ENCODE measurements around the gene TMEM107. TPM values are rescaled to one million over a fixed set of nuclear protein-coding genes. Genes with fewer than 3 reads are reported as not detected.

Gene TMEM107
- total and polyA plus RNA-seq, 2 experiments from 2014 or later, result 40.7 to 54.6 TPM

DNA sequence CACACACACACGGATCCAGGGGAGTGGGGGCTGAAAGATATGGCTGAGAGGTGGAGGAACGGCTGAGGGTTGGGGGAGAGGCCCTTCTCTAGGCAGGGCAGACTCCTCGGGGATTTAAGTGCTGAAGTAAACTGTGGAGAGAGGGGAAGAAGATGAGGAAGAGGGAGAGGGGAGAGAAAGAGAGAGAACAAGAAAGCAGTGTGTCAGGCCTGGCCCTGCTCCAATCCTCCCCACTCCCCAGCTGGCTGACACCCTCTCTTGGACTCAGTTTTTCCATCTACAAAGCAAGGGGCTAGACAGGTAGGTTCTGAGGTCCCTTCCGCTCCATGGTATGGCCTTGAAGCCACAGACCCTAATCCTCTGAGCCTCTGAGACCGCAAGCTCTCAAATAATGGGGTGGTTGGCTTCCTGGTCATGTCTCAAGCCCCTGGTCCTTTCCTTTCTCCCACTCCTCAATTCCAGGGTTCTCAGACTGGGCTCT is 15.4 kb downstream of the TMEM107 start:
- Histone ChIP-seq H3K9me3 (ENCODE audit: low read depth) (no peaks in the 10 kb centered on the region), H3K27me3 (no peaks in the 10 kb centered on the region), H3K4me1 (ENCODE audit: low read depth) (peaks cover 16% of the 10 kb centered on the region), H3K36me3 (peaks cover 5% of the 10 kb centered on the region), H3K27ac (peak overlapping the region; percentile 32), H3K4me3 (no peak overlapping the region)
- no peak for TF ChIP-seq CTCF (IDR thresholded peaks at IDR 0.05; ENCODE audit: low read depth, low read length)
- DNase-seq (ENCODE audit: low read depth in 1 of 2, low spot score in 1 of 2), result no peak

GRCh38 chr17:8160224-8160577 is 16.0 kb downstream of the TMEM107 start:
- no peak for DNase-seq (ENCODE audit: low read depth in 1 of 2, low spot score in 1 of 2)
- Histone ChIP-seq H3K9me3 (ENCODE audit: low read depth) (no peaks in the 10 kb centered on the region), H3K27me3 (no peaks in the 10 kb centered on the region), H3K36me3 (peaks cover 5% of the 10 kb centered on the region), H3K4me3 (no peak overlapping the region), H3K4me1 (ENCODE audit: low read depth) (peaks cover 17% of the 10 kb centered on the region), H3K27ac (no peak overlapping the region)
- TF ChIP-seq CTCF (IDR thresholded peaks at IDR 0.05; ENCODE audit: low read depth, low read length), result no peak

GRCh38 chr17:8159459-8160223 is 16.5 kb downstream of the TMEM107 start:
- peaks cover 22% of the 10 kb centered on the region for H3K4me1 ChIP-seq (ENCODE audit: low read depth)

DNA sequence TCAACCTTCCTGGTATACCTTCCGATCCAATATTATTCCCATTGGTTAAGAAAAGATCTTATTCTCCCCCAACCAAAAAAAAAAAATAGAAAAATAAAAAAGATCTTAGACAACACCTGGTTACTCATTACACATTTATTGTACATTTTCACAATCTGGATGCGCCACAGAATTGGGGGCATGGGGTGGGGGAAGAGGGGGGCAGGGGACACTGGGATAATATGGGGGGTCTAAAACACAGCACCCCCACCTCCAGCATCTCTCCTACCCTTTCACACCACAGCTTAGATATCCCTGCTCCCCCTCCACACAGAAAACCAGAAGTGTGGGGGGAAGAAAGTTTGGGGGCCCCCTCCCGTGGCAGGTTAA is 17.2 kb downstream of the TMEM107 start:
- no peaks in the 10 kb centered on the region for H3K9me3 ChIP-seq (ENCODE audit: low read depth)
- peaks cover 19% of the 10 kb centered on the region for H3K4me1 ChIP-seq (ENCODE audit: low read depth)
- no peak overlapping the region for H3K27ac ChIP-seq
- peaks cover 5% of the 10 kb centered on the region for H3K36me3 ChIP-seq
- H3K27me3 ChIP-seq, result no peaks in the 10 kb centered on the region
- H3K4me3 ChIP-seq, result no peak overlapping the region
- no peak for DNase-seq (ENCODE audit: low read depth in 1 of 2, low spot score in 1 of 2)
- no peak for TF ChIP-seq CTCF (IDR thresholded peaks at IDR 0.05; ENCODE audit: low read depth, low read length)

More at GRCh38 chr17:8159459-8160223, 16.5 kb downstream of the TMEM107 start:
- no peak for TF ChIP-seq CTCF (IDR thresholded peaks at IDR 0.05; ENCODE audit: low read depth, low read length)
- Histone ChIP-seq H3K36me3 (peaks cover 5% of the 10 kb centered on the region), H3K9me3 (ENCODE audit: low read depth) (no peaks in the 10 kb centered on the region), H3K4me3 (no peak overlapping the region), H3K27me3 (no peaks in the 10 kb centered on the region), H3K27ac (no peak overlapping the region)
- no peak for DNase-seq (ENCODE audit: low read depth in 1 of 2, low spot score in 1 of 2)

DNA sequence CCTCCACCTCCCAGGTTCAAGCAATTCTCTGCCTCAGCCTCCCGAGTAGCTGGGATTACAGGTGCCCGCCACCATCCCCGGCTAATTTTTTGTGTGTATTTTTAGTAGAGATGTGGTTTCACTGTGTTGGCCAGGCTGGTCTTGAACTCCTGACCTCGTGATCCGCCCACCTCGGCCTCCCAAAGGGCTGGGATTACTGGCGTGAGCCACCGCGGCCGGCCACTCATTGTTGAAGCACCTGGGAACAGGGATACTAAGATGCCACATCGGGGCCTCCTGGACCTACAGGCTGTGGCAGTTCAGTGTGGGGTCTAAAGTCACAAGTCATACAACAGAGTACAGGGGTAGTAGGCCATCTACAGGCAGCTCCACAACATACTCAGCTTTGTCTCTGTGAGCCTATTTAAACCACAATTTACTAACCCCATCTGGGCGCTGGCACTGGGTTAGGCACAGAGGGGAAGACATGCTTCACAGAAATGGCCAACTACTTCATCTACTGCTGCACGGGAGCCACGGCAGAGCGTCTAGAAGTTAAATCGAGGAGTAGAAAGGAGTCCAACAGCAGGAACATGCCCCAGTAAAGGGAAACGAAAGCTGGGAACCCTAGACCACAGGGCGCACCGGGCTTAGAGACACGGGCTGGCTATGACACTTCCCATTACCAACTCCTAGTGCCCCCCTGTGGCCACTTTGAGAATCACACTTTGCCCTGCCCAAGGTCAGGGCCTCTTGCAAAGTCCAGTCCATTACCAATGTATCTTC is 17.7 kb downstream of the TMEM107 start:
- Histone ChIP-seq H3K27me3 (no peaks in the 10 kb centered on the region), H3K4me3 (no peak overlapping the region), H3K27ac (peak overlapping the region; percentile 8), H3K9me3 (ENCODE audit: low read depth) (no peaks in the 10 kb centered on the region), H3K4me1 (ENCODE audit: low read depth) (peaks cover 19% of the 10 kb centered on the region), H3K36me3 (peaks cover 5% of the 10 kb centered on the region)
- TF ChIP-seq CTCF (IDR thresholded peaks at IDR 0.05; ENCODE audit: low read depth, low read length), result peak; percentile 80
- DNase-seq (ENCODE audit: low read depth in 1 of 2, low spot score in 1 of 2), result peak; percentile 90 to 93
